Panc1 (cell line): ENCODE measurements around the gene MTO1. TPM values are rescaled to one million over a fixed set of nuclear protein-coding genes. Genes with fewer than 3 reads are reported as not detected.
"Not testable (repeated sequence)": the region's sequence is repeated elsewhere in the genome, so short reads cannot be mapped to it uniquely, and the experiment has no call there.

ENCODE experiments used
- ATAC-seq: fragments of 200-7000 bp; cut with Tn5 transposase; 2 replicates; pipeline ENCODE4 v1.9.1; 2020; ENCODE audit warnings: mild to moderate bottlenecking, moderate library complexity
- BruUV-seq: library from RNA; stranded (reverse); fragments of 400-500 nt; replicated peaks from 2 replicates; lab custom pipeline; 2021; lab: Mats Ljungman, UMichigan
- CTCF ChIA-PET: fragments of 300-600 bp; sonication (Branson Sonifier 250); formaldehyde crosslinking; loops from one replicate; lab custom pipeline; 2022; ENCODE audit warnings: antibody characterized with exemption; lab: Charles Lee
- POLR2A ChIA-PET: fragments of 300-600 bp; sonication (Branson Sonifier 250); formaldehyde crosslinking; loops from one replicate; lab custom pipeline; 2022; ENCODE audit warnings: antibody characterized with exemption; lab: Charles Lee
- DNase-seq: peaks from one replicate; pipeline ENCODE4 v3.0.0-alpha.2; 2010; ENCODE audit warnings: low read depth, low spot score
- H3K27ac ChIP-seq: 2 replicates; pipeline ENCODE4 v1.5.1; 2011; ENCODE audit warnings: mild to moderate bottlenecking, low read length, inconsistent platforms
- H3K27me3 ChIP-seq: fragments of 200-500 bp; sonication (Bioruptor generic); 2 replicates; pipeline ENCODE4 v1.6.0; 2014; ENCODE audit warnings: low read length, inconsistent platforms; ENCODE audit not compliant: control insufficient read depth, insufficient read depth
- H3K36me3 ChIP-seq: fragments of 200-500 bp; sonication (Bioruptor generic); 2 replicates; pipeline ENCODE4 v1.5.1; 2014; ENCODE audit warnings: inconsistent platforms, mild to moderate bottlenecking, low read length, moderate library complexity; ENCODE audit not compliant: control insufficient read depth, insufficient read depth
- H3K4me1 ChIP-seq: 2 replicates; pipeline ENCODE4 v1.5.1; 2011; ENCODE audit warnings: inconsistent platforms, mild to moderate bottlenecking, low read length, moderate library complexity; ENCODE audit not compliant: control insufficient read depth, insufficient read depth
- H3K4me3 ChIP-seq, 2 experiments: 2 replicates each; pipeline ENCODE4 v1.5.1; 2011 to 2012; ENCODE audit warnings: low read depth in 2 of 2, low read length in 2 of 2, mild to moderate bottlenecking in 2 of 2, inconsistent platforms in 1 of 2, moderate library complexity in 1 of 2
- H3K9me3 ChIP-seq: fragments of 200-500 bp; sonication (Bioruptor generic); 2 replicates; pipeline ENCODE4 v1.5.1; 2014; ENCODE audit warnings: low read depth, mild to moderate bottlenecking, inconsistent platforms, low read length, moderate library complexity; ENCODE audit not compliant: control insufficient read depth, insufficient read depth
- POLR2AphosphoS5 ChIP-seq: IDR thresholded peaks from 2 replicates; pipeline ENCODE4 v1.6.1; 2012; ENCODE audit warnings: mild to moderate bottlenecking, low read depth, low read length, moderate library complexity
- SIN3A ChIP-seq: IDR thresholded peaks from 2 replicates; pipeline ENCODE4 v1.6.1; 2012; ENCODE audit warnings: low read depth, mild to moderate bottlenecking, low read length, moderate library complexity, borderline replicate concordance; ENCODE audit not compliant: insufficient read depth
- TCF7L2 ChIP-seq: IDR thresholded peaks from 2 replicates; pipeline ENCODE4 v1.6.1; 2011; ENCODE audit warnings: mild to moderate bottlenecking, low read depth, low read length, inconsistent platforms
- in situ Hi-C: cut with HindIII; loops from 2 replicates; pipeline ENCODE4 v1.10.0; 2016; ENCODE audit warnings: low sequenced_read_pairs, low pct_unique_long_range_greater_than_20kb
- intact Hi-C: fragments of 100-400 bp; cut with micrococcal nuclease; formaldehyde crosslinking; loops from one replicate; pipeline ENCODE4 v1.10.0; 2022; ENCODE audit not compliant: unreplicated experiment
- total RNA-seq: library from RNA; stranded (reverse); gene quantifications from one replicate; pipeline ENCODE4 v1.2.1, GENCODE V29; 2021; ENCODE audit not compliant: unreplicated experiment
- TF ChIP-seq, protein P1 (sequence below): fragments of 450-650 bp; IDR thresholded peaks from 2 replicates; pipeline ENCODE4 v1.5.1; 2017; ENCODE audit warnings: mild to moderate bottlenecking
- TF ChIP-seq, protein P2 (sequence below), 2 experiments: IDR thresholded peaks; 2 replicates each; pipeline ENCODE4 v1.6.1; 2011 to 2012; ENCODE audit warnings: low read depth in 2 of 2, control low read depth in 1 of 2, low read length in 1 of 2, mild to moderate bottlenecking in 1 of 2, moderate library complexity in 1 of 2; ENCODE audit not compliant: insufficient read depth in 1 of 2

Gene MTO1
- total RNA-seq, 1 experiment from 2014 or later, result 57.9 TPM

DNA sequence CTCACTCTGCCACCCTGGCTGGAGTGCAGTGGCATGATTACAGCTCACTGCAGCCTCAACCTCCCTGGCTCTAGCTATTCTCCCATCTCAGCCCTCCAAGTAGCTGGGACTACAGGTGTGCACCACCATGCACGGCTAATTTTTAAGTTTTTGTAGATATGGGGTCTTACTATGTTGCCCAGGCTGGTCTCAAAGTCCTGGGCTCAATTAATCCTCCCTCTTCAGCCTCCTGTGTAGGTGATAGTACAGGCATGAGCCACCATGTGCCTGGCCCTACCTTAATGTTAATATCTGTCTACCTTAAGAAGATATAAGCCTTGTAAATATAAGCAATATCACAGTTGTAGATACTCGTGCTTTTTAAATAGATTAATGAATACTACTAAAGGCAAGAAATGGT is 42.6 kb downstream of the MTO1 start:
- BruUV-seq, result no TSS peak
- ChIA-PET POLR2A (interaction anchor here (0.7 kb wide), 1 partner anchor 43 kb away, joined by 3 read pairs; the partner anchor contains the start of gene MTO1), CTCF (no interaction called here)
- DNase-seq (no peak), ATAC-seq (no peak)
- Histone ChIP-seq H3K4me3 (no peak overlapping the region), H3K27me3 (no peaks in the 10 kb centered on the region), H3K36me3 (peaks cover 15% of the 10 kb centered on the region), H3K4me1 (no peaks in the 10 kb centered on the region), H3K9me3 (no peaks in the 10 kb centered on the region), H3K27ac (no peak overlapping the region)
- intact Hi-C loops, result no loop called here
- in situ Hi-C loops, result no loop called here
- TF ChIP-seq, protein P1, sequence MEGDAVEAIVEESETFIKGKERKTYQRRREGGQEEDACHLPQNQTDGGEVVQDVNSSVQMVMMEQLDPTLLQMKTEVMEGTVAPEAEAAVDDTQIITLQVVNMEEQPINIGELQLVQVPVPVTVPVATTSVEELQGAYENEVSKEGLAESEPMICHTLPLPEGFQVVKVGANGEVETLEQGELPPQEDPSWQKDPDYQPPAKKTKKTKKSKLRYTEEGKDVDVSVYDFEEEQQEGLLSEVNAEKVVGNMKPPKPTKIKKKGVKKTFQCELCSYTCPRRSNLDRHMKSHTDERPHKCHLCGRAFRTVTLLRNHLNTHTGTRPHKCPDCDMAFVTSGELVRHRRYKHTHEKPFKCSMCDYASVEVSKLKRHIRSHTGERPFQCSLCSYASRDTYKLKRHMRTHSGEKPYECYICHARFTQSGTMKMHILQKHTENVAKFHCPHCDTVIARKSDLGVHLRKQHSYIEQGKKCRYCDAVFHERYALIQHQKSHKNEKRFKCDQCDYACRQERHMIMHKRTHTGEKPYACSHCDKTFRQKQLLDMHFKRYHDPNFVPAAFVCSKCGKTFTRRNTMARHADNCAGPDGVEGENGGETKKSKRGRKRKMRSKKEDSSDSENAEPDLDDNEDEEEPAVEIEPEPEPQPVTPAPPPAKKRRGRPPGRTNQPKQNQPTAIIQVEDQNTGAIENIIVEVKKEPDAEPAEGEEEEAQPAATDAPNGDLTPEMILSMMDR, result no peak
- TF ChIP-seq SIN3A, result no peak
- TF ChIP-seq TCF7L2, result no peak
- no peak for TF ChIP-seq POLR2AphosphoS5
- TF ChIP-seq, protein P2, sequence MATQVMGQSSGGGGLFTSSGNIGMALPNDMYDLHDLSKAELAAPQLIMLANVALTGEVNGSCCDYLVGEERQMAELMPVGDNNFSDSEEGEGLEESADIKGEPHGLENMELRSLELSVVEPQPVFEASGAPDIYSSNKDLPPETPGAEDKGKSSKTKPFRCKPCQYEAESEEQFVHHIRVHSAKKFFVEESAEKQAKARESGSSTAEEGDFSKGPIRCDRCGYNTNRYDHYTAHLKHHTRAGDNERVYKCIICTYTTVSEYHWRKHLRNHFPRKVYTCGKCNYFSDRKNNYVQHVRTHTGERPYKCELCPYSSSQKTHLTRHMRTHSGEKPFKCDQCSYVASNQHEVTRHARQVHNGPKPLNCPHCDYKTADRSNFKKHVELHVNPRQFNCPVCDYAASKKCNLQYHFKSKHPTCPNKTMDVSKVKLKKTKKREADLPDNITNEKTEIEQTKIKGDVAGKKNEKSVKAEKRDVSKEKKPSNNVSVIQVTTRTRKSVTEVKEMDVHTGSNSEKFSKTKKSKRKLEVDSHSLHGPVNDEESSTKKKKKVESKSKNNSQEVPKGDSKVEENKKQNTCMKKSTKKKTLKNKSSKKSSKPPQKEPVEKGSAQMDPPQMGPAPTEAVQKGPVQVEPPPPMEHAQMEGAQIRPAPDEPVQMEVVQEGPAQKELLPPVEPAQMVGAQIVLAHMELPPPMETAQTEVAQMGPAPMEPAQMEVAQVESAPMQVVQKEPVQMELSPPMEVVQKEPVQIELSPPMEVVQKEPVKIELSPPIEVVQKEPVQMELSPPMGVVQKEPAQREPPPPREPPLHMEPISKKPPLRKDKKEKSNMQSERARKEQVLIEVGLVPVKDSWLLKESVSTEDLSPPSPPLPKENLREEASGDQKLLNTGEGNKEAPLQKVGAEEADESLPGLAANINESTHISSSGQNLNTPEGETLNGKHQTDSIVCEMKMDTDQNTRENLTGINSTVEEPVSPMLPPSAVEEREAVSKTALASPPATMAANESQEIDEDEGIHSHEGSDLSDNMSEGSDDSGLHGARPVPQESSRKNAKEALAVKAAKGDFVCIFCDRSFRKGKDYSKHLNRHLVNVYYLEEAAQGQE (IDR thresholded peaks at IDR 0.05; ENCODE audit: insufficient read depth in 1 of 2, low read depth in 2 of 2, low read length in 1 of 2), result no peak

DNA sequence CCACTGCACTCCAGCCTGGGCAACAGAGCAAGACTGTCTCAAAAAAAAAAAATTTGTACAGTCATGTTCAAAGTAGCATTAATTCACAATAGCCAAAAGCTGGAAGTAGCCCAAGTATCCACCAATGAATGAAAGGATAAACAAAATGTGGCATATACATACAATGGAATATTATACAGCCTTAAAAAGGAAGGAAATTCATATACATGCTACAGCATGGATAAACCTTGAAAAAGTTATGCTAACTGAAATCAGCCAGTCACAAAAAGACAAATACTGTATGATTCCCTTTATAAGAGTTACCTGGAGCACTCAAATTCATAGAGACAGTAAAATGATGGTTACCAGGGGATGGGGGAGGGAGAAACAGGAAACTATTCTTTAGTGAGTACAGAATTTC is 43.6 kb downstream of the MTO1 start:
- Histone ChIP-seq H3K36me3 (peaks cover 14% of the 10 kb centered on the region), H3K4me3 (no peak overlapping the region), H3K27ac (no peak overlapping the region), H3K9me3 (no peaks in the 10 kb centered on the region), H3K4me1 (no peaks in the 10 kb centered on the region), H3K27me3 (no peaks in the 10 kb centered on the region)
- in situ Hi-C loops (no loop called here), intact Hi-C loops (no loop called here)
- ATAC-seq, result no peak
- no peak for DNase-seq
- ChIA-PET POLR2A (interaction anchor here (0.7 kb wide), 1 partner anchor 10 kb away, joined by 3 read pairs; no protein-coding TSS in a partner anchor), CTCF (no interaction called here)
- TF ChIP-seq TCF7L2 (no peak), SIN3A (no peak), POLR2AphosphoS5 (no peak)
- TF ChIP-seq, protein P2 (IDR thresholded peaks at IDR 0.05; ENCODE audit: insufficient read depth in 1 of 2, low read depth in 2 of 2, low read length in 1 of 2), result no peak
- TF ChIP-seq, protein P1, result no peak
- no TSS peak for BruUV-seq

DNA sequence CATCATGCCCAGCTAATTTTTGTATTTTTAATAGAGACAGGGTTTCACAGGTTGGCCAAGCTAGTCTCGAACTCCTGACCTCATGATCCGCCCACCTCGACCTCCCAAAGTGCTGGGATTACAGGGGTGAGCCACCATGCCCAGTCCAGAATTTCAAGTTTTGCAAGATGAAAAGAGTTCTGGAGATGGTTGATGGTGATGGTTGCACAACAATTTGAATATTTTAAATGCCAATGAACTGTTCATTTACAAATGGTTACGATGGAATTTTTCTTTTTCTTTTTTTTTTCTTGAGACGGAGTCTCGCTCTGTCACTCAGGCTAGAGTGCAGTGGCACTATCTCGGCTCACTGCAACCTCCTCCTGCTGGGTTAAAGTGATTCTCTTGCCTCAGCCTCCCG is 44.2 kb downstream of the MTO1 start:
- intact Hi-C loops, ATAC-seq, H3K9me3 ChIP-seq, POLR2A ChIA-PET, H3K27ac ChIP-seq, H3K4me1 ChIP-seq, H3K27me3 ChIP-seq, in situ Hi-C loops, BruUV-seq, H3K4me3 ChIP-seq, H3K36me3 ChIP-seq, DNase-seq: not testable (repeated sequence)
- CTCF ChIA-PET, result interaction anchor here (0.7 kb wide), 1 partner anchor 10 kb away, joined by 3 read pairs; no protein-coding TSS in a partner anchor
